Smooth muscle cell (in vitro differentiated cells): Measurements from ENCODE around the gene RIMS3. TPM values are rescaled to one million over a fixed set of nuclear protein-coding genes. Genes with fewer than 3 reads are reported as not detected.

Source experiments
- DNase-seq: peaks from one replicate; lab custom pipeline; 2025; ENCODE audit not compliant: unreplicated experiment; lab: John Stamatoyannopoulos, UW
- H2AFZ ChIP-seq: fragments of 200-600 bp; sonication (generic); 2 replicates; pipeline ENCODE4 v1.6.0; 2016; ENCODE audit warnings: antibody characterized with exemption, low read depth, mild to moderate bottlenecking
- H3F3A ChIP-seq: fragments of 200-600 bp; sonication (generic); 2 replicates; pipeline ENCODE4 v1.6.0; 2017; ENCODE audit warnings: antibody characterized with exemption, low read depth
- H3K27ac ChIP-seq: fragments of 200-600 bp; sonication (generic); 2 replicates; pipeline ENCODE4 v1.5.1; 2016; ENCODE audit warnings: low read depth, mild to moderate bottlenecking
- H3K27me3 ChIP-seq: fragments of 200-600 bp; sonication (generic); 2 replicates; pipeline ENCODE4 v1.6.1; 2016; ENCODE audit warnings: low read depth, mild to moderate bottlenecking
- H3K36me3 ChIP-seq: fragments of 200-600 bp; sonication (generic); 2 replicates; pipeline ENCODE4 v1.5.1; 2016; ENCODE audit warnings: low read depth
- H3K4me1 ChIP-seq: fragments of 200-600 bp; sonication (generic); 2 replicates; pipeline ENCODE4 v1.5.1; 2016; ENCODE audit warnings: low read depth
- H3K4me2 ChIP-seq: fragments of 200-600 bp; sonication (generic); 2 replicates; pipeline ENCODE4 v1.6.0; 2016; ENCODE audit warnings: mild to moderate bottlenecking
- H3K4me3 ChIP-seq: fragments of 200-600 bp; sonication (generic); 2 replicates; pipeline ENCODE4 v1.5.1; 2016; ENCODE audit warnings: mild to moderate bottlenecking
- H3K79me2 ChIP-seq: fragments of 200-600 bp; sonication (generic); 2 replicates; pipeline ENCODE4 v1.6.0; 2016; ENCODE audit warnings: low read depth, mild to moderate bottlenecking
- H3K9ac ChIP-seq: fragments of 200-600 bp; sonication (generic); 2 replicates; pipeline ENCODE4 v1.6.0; 2016; ENCODE audit warnings: low read depth
- H3K9me3 ChIP-seq: fragments of 200-600 bp; sonication (generic); replicated peaks from 2 replicates; pipeline ENCODE4 v1.5.1; 2016; ENCODE audit warnings: low read depth
- H4K20me1 ChIP-seq: fragments of 200-600 bp; sonication (generic); 2 replicates; pipeline ENCODE4 v1.6.0; 2016; ENCODE audit warnings: low read depth
- CTCF ChIP-seq: fragments of 200-600 bp; sonication (generic); IDR thresholded peaks from 2 replicates; pipeline ENCODE4 v1.5.1; 2017; ENCODE audit warnings: borderline replicate concordance, mild to moderate bottlenecking, antibody characterized with exemption; ENCODE audit not compliant: insufficient read depth, poor library complexity, severe bottlenecking
- WGBS: methylation state at CpG from one replicate; pipeline ENCODE4 v1.1.7; 2016; ENCODE audit warnings: low lambda C conversion rate; 5-methylcytosine and 5-hydroxymethylcytosine counted together
- polyA plus RNA-seq: library from polyadenylated mRNA; unstranded; fragments of >200 nt; fragmentation: Nextera tagmentation; extraction: Ambion mirVana; gene quantifications from 2 replicates; pipeline ENCODE4 v1.2.1, GENCODE V29; 2016
- total RNA-seq: library from RNA; depleted of rRNA; stranded (reverse); fragments of >200 nt; gene quantifications from 2 replicates; pipeline ENCODE4 v1.2.3, GENCODE V29; 2014

The RIMS3 gene
- total and polyA plus RNA-seq, 2 experiments from 2014 or later: 0.33 to 2.6 TPM

- Histone ChIP-seq H3K9ac (no peak overlapping the region), H3K27ac (no peak overlapping the region), H3K27me3 (no peaks in the 10 kb centered on the region), H3K4me1 (peaks cover 9% of the 10 kb centered on the region), H3K79me2 (no peaks in the 10 kb centered on the region), H3K36me3 (no peaks in the 10 kb centered on the region), H2AFZ (no peak overlapping the region), H3K4me3 (no peak overlapping the region), H4K20me1 (no peaks in the 10 kb centered on the region), H3F3A (no peaks in the 10 kb centered on the region), H3K4me2 (no peak overlapping the region), H3K9me3 (no peaks in the 10 kb centered on the region)
- no peak for TF ChIP-seq CTCF
- 48% methylated on average over 8 of the region's 8 CpGs for WGBS
- DNase-seq: no peak
Measured at GRCh38 chr1:40663324-40664166, 1.9 kb downstream of the RIMS3 start.

GRCh38 chr1:40662864-40663263 is 2.6 kb downstream of the RIMS3 start:
- Histone ChIP-seq H4K20me1 (no peaks in the 10 kb centered on the region), H3K9me3 (no peaks in the 10 kb centered on the region), H3K9ac (no peak overlapping the region), H2AFZ (no peak overlapping the region), H3K27ac (no peak overlapping the region), H3K4me3 (no peak overlapping the region), H3K4me1 (peaks cover 9% of the 10 kb centered on the region), H3K4me2 (no peak overlapping the region), H3K79me2 (no peaks in the 10 kb centered on the region), H3F3A (no peaks in the 10 kb centered on the region), H3K36me3 (no peaks in the 10 kb centered on the region), H3K27me3 (no peaks in the 10 kb centered on the region)
- no peak for DNase-seq
- WGBS: 69% methylated on average over 4 of the region's 4 CpGs
- TF ChIP-seq CTCF: no peak

GRCh38 chr1:40662151-40662550 is 3.3 kb downstream of the RIMS3 start:
- Histone ChIP-seq H3F3A (no peaks in the 10 kb centered on the region), H3K9ac (no peak overlapping the region), H3K79me2 (no peaks in the 10 kb centered on the region), H3K36me3 (no peaks in the 10 kb centered on the region), H2AFZ (no peak overlapping the region), H3K4me1 (peaks cover 9% of the 10 kb centered on the region), H3K27me3 (no peaks in the 10 kb centered on the region), H3K4me2 (no peak overlapping the region), H4K20me1 (no peaks in the 10 kb centered on the region), H3K27ac (no peak overlapping the region), H3K4me3 (no peak overlapping the region), H3K9me3 (no peaks in the 10 kb centered on the region)
- DNase-seq: no peak
- WGBS: 51% methylated on average over 6 of the region's 6 CpGs
- TF ChIP-seq CTCF: no peak

GRCh38 chr1:40661678-40662077 is 3.8 kb downstream of the RIMS3 start:
- H3K79me2 ChIP-seq: no peaks in the 10 kb centered on the region
- no peak for DNase-seq
- H2AFZ ChIP-seq: no peak overlapping the region
- H3K9me3 ChIP-seq: no peaks in the 10 kb centered on the region
- H4K20me1 ChIP-seq: no peaks in the 10 kb centered on the region
- peaks cover 9% of the 10 kb centered on the region for H3K4me1 ChIP-seq
- H3K27me3 ChIP-seq: no peaks in the 10 kb centered on the region
- H3K4me3 ChIP-seq: no peak overlapping the region
- no peak overlapping the region for H3K9ac ChIP-seq
- H3K27ac ChIP-seq: no peak overlapping the region
- no peak overlapping the region for H3K4me2 ChIP-seq
- H3K36me3 ChIP-seq: no peaks in the 10 kb centered on the region
- H3F3A ChIP-seq: no peaks in the 10 kb centered on the region
- TF ChIP-seq CTCF: no peak
- WGBS: 35% methylated on average over 5 of the region's 5 CpGs
